Measurements from ENCODE around the gene ALAD.
"Not testable (repeated sequence)": the region's sequence is repeated elsewhere in the genome, so short reads cannot be mapped to it uniquely, and the experiment has no call there.

Gene ALAD

GRCh38 chr9:113375057-113376023 lies 25.7 kb downstream of the ALAD start:
- Histone ChIP-seq H3K36me3 (ENCODE audit: control insufficient read depth in 5 of 5, insufficient read depth in 5 of 5, low read length in 5 of 5) (peaks cover 0 to 22% (median 16%) of the 10 kb centered on the region in 5 donors), H3K27ac (ENCODE audit: low read depth, low read length) (peak overlapping the region; percentile 55), H3K4me3 (ENCODE audit: low read depth in 1 of 5, low read length in 5 of 5) (peak overlapping the region in 4 of 5 donors; percentile 17 to 86 (median 62)), H3K9me3 (ENCODE audit: control insufficient read depth in 5 of 5, low read length in 5 of 5) (no peaks in the 10 kb centered on the region), H3K9ac (ENCODE audit: low read length in 5 of 5) (peak overlapping the region in 4 of 5 donors; percentile 0 to 62 (median 34)), H3K4me1 (ENCODE audit: control insufficient read depth in 5 of 5, insufficient read depth in 5 of 5, low read length in 5 of 5) (peaks cover 0 to 21% (median 11%) of the 10 kb centered on the region in 5 donors), H3K27me3 (ENCODE audit: control insufficient read depth in 5 of 5, insufficient read depth in 4 of 5, low read length in 5 of 5) (no peaks in the 10 kb centered on the region)

GRCh38 chr9:113373676-113374392 lies 27.2 kb downstream of the ALAD start:
- peaks cover 0 to 22% (median 16%) of the 10 kb centered on the region in 5 donors for H3K36me3 ChIP-seq (ENCODE audit: control insufficient read depth in 5 of 5, insufficient read depth in 5 of 5, low read length in 5 of 5)
- H3K9me3 ChIP-seq (ENCODE audit: control insufficient read depth in 5 of 5, low read length in 5 of 5), result no peaks in the 10 kb centered on the region
- no peak overlapping the region for H3K4me3 ChIP-seq (ENCODE audit: low read depth in 1 of 5, low read length in 5 of 5)
- peaks cover 0 to 21% (median 11%) of the 10 kb centered on the region in 5 donors for H3K4me1 ChIP-seq (ENCODE audit: control insufficient read depth in 5 of 5, insufficient read depth in 5 of 5, low read length in 5 of 5)
- no peaks in the 10 kb centered on the region for H3K27me3 ChIP-seq (ENCODE audit: control insufficient read depth in 5 of 5, insufficient read depth in 4 of 5, low read length in 5 of 5)
- H3K27ac ChIP-seq (ENCODE audit: low read depth, low read length), result no peak overlapping the region
- H3K9ac ChIP-seq (ENCODE audit: low read length in 5 of 5), result no peak overlapping the region

- Histone ChIP-seq H3K4me1 (ENCODE audit: control insufficient read depth in 5 of 5, insufficient read depth in 5 of 5, low read length in 5 of 5) (peaks cover 0 to 21% (median 11%) of the 10 kb centered on the region in 5 donors), H3K27me3 (ENCODE audit: control insufficient read depth in 5 of 5, insufficient read depth in 4 of 5, low read length in 5 of 5) (no peaks in the 10 kb centered on the region), H3K27ac (ENCODE audit: low read depth, low read length) (no peak overlapping the region), H3K4me3 (ENCODE audit: low read depth in 1 of 5, low read length in 5 of 5) (no peak overlapping the region), H3K36me3 (ENCODE audit: control insufficient read depth in 5 of 5, insufficient read depth in 5 of 5, low read length in 5 of 5) (peaks cover 0 to 22% (median 16%) of the 10 kb centered on the region in 5 donors), H3K9ac (ENCODE audit: low read length in 5 of 5) (peak overlapping the region in 1 of 5 donors; percentile 30), H3K9me3 (ENCODE audit: control insufficient read depth in 5 of 5, low read length in 5 of 5) (no peaks in the 10 kb centered on the region)
Observed at GRCh38 chr9:113373256-113373655, 27.8 kb downstream of the ALAD start.

GRCh38 chr9:113372059-113372458 lies 29.0 kb downstream of the ALAD start:
- H3K27ac ChIP-seq (ENCODE audit: low read depth, low read length), result no peak overlapping the region
- no peak overlapping the region for H3K4me3 ChIP-seq (ENCODE audit: low read depth in 1 of 5, low read length in 5 of 5)
- H3K36me3 ChIP-seq (ENCODE audit: control insufficient read depth in 5 of 5, insufficient read depth in 5 of 5, low read length in 5 of 5), result peaks cover 0 to 22% (median 16%) of the 10 kb centered on the region in 5 donors
- H3K9me3 ChIP-seq (ENCODE audit: control insufficient read depth in 5 of 5, low read length in 5 of 5), result no peaks in the 10 kb centered on the region
- H3K9ac ChIP-seq (ENCODE audit: low read length in 5 of 5), result no peak overlapping the region
- no peaks in the 10 kb centered on the region for H3K27me3 ChIP-seq (ENCODE audit: control insufficient read depth in 5 of 5, insufficient read depth in 4 of 5, low read length in 5 of 5)
- H3K4me1 ChIP-seq (ENCODE audit: control insufficient read depth in 5 of 5, insufficient read depth in 5 of 5, low read length in 5 of 5), result peaks cover 0 to 18% (median 8%) of the 10 kb centered on the region in 5 donors

- H3K36me3 ChIP-seq (ENCODE audit: control insufficient read depth in 5 of 5, insufficient read depth in 5 of 5, low read length in 5 of 5), result peaks cover 0 to 22% (median 16%) of the 10 kb centered on the region in 5 donors
- no peak overlapping the region for H3K27ac ChIP-seq (ENCODE audit: low read depth, low read length)
- H3K9ac ChIP-seq (ENCODE audit: low read length in 5 of 5), result no peak overlapping the region
- peaks cover 0 to 13% (median 8%) of the 10 kb centered on the region in 5 donors for H3K4me1 ChIP-seq (ENCODE audit: control insufficient read depth in 5 of 5, insufficient read depth in 5 of 5, low read length in 5 of 5)
- no peaks in the 10 kb centered on the region for H3K27me3 ChIP-seq (ENCODE audit: control insufficient read depth in 5 of 5, insufficient read depth in 4 of 5, low read length in 5 of 5)
- no peak overlapping the region for H3K4me3 ChIP-seq (ENCODE audit: low read depth in 1 of 5, low read length in 5 of 5)
- H3K9me3 ChIP-seq (ENCODE audit: control insufficient read depth in 5 of 5, low read length in 5 of 5), result no peaks in the 10 kb centered on the region
Observed at GRCh38 chr9:113370806-113371325, 30.2 kb downstream of the ALAD start.

GRCh38 chr9:113369855-113370140 lies 31.3 kb downstream of the ALAD start:
- Histone ChIP-seq H3K9ac (ENCODE audit: low read length in 5 of 5) (no peak overlapping the region), H3K4me3 (ENCODE audit: low read depth in 1 of 5, low read length in 5 of 5) (no peak overlapping the region), H3K27me3 (ENCODE audit: control insufficient read depth in 5 of 5, insufficient read depth in 4 of 5, low read length in 5 of 5) (no peaks in the 10 kb centered on the region), H3K4me1 (ENCODE audit: control insufficient read depth in 5 of 5, insufficient read depth in 5 of 5, low read length in 5 of 5) (peaks cover 0 to 6% (median under 1%) of the 10 kb centered on the region in 5 donors), H3K27ac (ENCODE audit: low read depth, low read length) (no peak overlapping the region), H3K9me3 (ENCODE audit: control insufficient read depth in 5 of 5, low read length in 5 of 5) (no peaks in the 10 kb centered on the region), H3K36me3 (ENCODE audit: control insufficient read depth in 5 of 5, insufficient read depth in 5 of 5, low read length in 5 of 5) (peaks cover 0 to 20% (median 14%) of the 10 kb centered on the region in 5 donors)

- H3K36me3 ChIP-seq (ENCODE audit: control insufficient read depth in 5 of 5, insufficient read depth in 5 of 5, low read length in 5 of 5), result peaks cover 0 to 16% (median 11%) of the 10 kb centered on the region in 5 donors
- H3K4me3 ChIP-seq (ENCODE audit: low read depth in 1 of 5, low read length in 5 of 5), result no peak overlapping the region
- no peak overlapping the region for H3K9ac ChIP-seq (ENCODE audit: low read length in 5 of 5)
- no peaks in the 10 kb centered on the region for H3K9me3 ChIP-seq (ENCODE audit: control insufficient read depth in 5 of 5, low read length in 5 of 5)
- no peaks in the 10 kb centered on the region for H3K27me3 ChIP-seq (ENCODE audit: control insufficient read depth in 5 of 5, insufficient read depth in 4 of 5, low read length in 5 of 5)
- no peak overlapping the region for H3K27ac ChIP-seq (ENCODE audit: low read depth, low read length)
- peaks cover 0 to 6% (median 0%) of the 10 kb centered on the region in 5 donors for H3K4me1 ChIP-seq (ENCODE audit: control insufficient read depth in 5 of 5, insufficient read depth in 5 of 5, low read length in 5 of 5)
Observed at GRCh38 chr9:113368982-113369854, 31.9 kb downstream of the ALAD start.

- no peaks in the 10 kb centered on the region for H3K27me3 ChIP-seq (ENCODE audit: control insufficient read depth in 5 of 5, insufficient read depth in 4 of 5, low read length in 5 of 5)
- H3K36me3 ChIP-seq (ENCODE audit: control insufficient read depth in 5 of 5, insufficient read depth in 5 of 5, low read length in 5 of 5), result peaks cover 0 to 8% (median 3%) of the 10 kb centered on the region in 5 donors
- H3K9me3 ChIP-seq (ENCODE audit: control insufficient read depth in 5 of 5, low read length in 5 of 5), result no peaks in the 10 kb centered on the region
- no peak overlapping the region for H3K9ac ChIP-seq (ENCODE audit: low read length in 5 of 5)
- H3K4me3 ChIP-seq (ENCODE audit: low read depth in 1 of 5, low read length in 5 of 5), result no peak overlapping the region
- H3K27ac ChIP-seq (ENCODE audit: low read depth, low read length), result no peak overlapping the region
- peaks cover 0 to 6% (median 0%) of the 10 kb centered on the region in 5 donors for H3K4me1 ChIP-seq (ENCODE audit: control insufficient read depth in 5 of 5, insufficient read depth in 5 of 5, low read length in 5 of 5)
Observed at GRCh38 chr9:113368348-113368981, 32.6 kb downstream of the ALAD start.

- H3K36me3 ChIP-seq (ENCODE audit: control insufficient read depth in 5 of 5, insufficient read depth in 5 of 5, low read length in 5 of 5), result not testable (repeated sequence)
- peak overlapping the region; percentile 37 for H3K27ac ChIP-seq (ENCODE audit: low read depth, low read length)
Observed at GRCh38 chr9:113365652-113366051, 35.4 kb downstream of the ALAD start.

More at GRCh38 chr9:113365652-113366051, 35.4 kb downstream of the ALAD start:
- not testable (repeated sequence) for H3K4me3 ChIP-seq (ENCODE audit: low read depth in 1 of 5, low read length in 5 of 5); H3K9ac ChIP-seq (ENCODE audit: low read length in 5 of 5); H3K9me3 ChIP-seq (ENCODE audit: control insufficient read depth in 5 of 5, low read length in 5 of 5); H3K27me3 ChIP-seq (ENCODE audit: control insufficient read depth in 5 of 5, insufficient read depth in 4 of 5, low read length in 5 of 5); H3K4me1 ChIP-seq (ENCODE audit: control insufficient read depth in 5 of 5, insufficient read depth in 5 of 5, low read length in 5 of 5)

Measured in subcutaneous abdominal adipose tissue (tissue), 5 donors.